Cardiac atrium fibroblast (primary cell): ENCODE measurements around the gene PWWP3B. TPM values are rescaled to one million over a fixed set of nuclear protein-coding genes. Genes with fewer than 3 reads are reported as not detected.

Experiments used
- total RNA-seq: library from RNA; depleted of rRNA; stranded (reverse); fragments of >200 nt; gene quantifications from 2 replicates; pipeline ENCODE4 v1.2.3, GENCODE V29; 2015

PWWP3B gene
- 0.18 and 0.81 TPM in 2 replicates for total RNA-seq

DNA sequence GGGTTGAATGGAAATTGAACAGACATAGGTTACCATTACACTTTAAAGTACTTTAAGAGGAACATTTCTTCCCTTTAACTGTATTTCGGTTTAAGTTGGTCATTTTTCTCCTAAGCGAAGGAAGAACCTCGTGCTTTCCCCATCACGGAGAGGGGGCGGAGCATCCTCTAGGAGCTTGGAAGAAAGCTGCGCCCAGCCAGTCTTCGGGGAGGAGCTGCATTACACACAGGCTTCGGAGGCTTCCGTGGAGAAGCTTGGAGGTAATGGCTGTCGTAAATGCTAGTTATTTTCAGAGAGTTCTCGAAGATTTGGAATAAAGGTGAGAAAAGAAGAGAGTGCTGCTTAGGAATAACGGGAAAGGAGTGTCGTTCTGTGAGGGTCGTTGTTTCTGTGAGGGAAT lies at the start of gene PWWP3B:
Gene PWWP3B, plus strand, starts transcription at position 199 of the 400 bp plus-strand sequence. CDS start 37,128 bp downstream, outside the sequence.

Other genes starting within 250 kb of the PWWP3B start
- not detected in 2 replicates for gene SERPINA7, start 129.6 kb upstream of the PWWP3B start, total RNA-seq